ENCODE results near the gene VAMP8.
"Not testable (repeated sequence)": the region's sequence is repeated elsewhere in the genome, so short reads cannot be mapped to it uniquely, and the experiment has no call there.

The VAMP8 gene

DNA sequence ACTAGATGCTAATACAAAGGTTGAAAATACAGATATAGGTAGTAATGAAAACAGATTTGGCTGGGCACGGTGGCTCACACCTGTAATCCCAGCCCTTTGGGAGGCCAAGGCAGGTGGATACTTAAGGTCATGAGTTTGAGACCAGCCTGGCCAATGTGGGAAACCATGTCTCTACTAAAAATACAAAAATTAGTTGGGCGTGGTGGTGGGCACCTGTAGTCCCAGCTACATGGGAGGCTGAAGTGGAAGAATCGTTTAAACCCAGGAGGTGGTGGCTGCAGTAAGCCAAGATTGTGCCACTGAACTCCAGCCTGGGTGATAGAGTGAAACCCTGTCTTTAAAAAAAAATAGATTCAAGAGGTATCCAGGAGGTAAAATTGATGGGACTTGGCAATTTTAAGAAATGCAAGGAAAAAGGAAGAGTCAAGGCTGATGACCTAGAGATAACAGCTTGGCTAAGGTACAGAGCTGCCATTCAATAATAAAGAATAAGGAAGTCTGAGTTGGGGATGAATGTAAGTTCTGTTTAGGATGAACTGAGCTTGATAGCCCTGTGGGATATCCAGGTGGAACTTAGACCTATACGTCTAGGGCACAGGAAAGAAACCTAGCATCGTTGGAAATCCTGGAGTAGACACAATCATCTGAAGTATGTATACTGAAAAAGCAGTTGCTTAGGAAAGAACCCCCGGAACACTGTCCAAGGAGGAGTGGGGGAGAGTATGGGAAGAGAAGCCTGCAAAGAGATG, 29.4 kb upstream of the VAMP8 start:
- no peak for DNase-seq

GRCh38 chr2:85548608-85548900, 28.8 kb upstream of the VAMP8 start:
- DNase-seq: no peak

DNA sequence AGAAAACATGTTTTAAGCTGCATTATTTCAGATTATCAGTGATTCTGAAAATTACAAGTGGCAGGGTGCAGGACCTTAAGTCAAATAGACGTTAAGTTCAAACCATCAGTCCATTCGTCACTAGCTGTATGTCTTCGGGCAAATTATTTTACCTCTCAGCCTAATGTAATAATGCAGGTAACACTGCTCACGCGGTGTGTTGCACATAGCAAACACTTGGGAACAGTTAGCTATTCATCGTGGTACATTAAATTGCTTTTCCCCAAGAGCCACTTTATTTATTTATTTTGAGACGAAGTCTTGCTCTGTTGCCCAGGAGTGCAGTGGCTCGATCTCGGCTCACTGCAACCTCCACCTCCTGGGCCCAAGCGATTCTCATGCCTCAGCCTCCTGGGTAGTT, 28.3 kb upstream of the VAMP8 start:
- no peak for DNase-seq

GRCh38 chr2:85549826-85550225, 27.6 kb upstream of the VAMP8 start:
- no peak for DNase-seq

DNA sequence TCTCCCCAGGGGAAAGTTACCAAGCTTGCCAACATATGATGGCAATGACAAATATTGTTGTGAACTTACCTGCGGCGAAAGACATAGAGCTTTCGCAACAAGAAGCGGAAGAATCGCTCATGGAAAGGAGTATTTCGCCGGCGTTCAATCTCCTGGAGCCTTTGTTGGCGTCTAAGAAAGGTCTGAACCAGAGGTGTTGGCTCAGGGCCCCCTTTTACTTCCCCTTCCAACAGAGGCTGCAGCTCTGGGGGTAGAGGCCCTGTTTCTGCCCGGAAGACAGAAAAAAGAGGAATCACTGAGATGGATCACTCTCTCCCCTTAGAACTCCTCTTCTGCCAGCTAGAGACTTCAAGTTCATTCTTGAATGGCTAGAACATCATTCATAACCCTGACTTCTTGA, 26.9 kb upstream of the VAMP8 start:
- no peak for DNase-seq

DNA sequence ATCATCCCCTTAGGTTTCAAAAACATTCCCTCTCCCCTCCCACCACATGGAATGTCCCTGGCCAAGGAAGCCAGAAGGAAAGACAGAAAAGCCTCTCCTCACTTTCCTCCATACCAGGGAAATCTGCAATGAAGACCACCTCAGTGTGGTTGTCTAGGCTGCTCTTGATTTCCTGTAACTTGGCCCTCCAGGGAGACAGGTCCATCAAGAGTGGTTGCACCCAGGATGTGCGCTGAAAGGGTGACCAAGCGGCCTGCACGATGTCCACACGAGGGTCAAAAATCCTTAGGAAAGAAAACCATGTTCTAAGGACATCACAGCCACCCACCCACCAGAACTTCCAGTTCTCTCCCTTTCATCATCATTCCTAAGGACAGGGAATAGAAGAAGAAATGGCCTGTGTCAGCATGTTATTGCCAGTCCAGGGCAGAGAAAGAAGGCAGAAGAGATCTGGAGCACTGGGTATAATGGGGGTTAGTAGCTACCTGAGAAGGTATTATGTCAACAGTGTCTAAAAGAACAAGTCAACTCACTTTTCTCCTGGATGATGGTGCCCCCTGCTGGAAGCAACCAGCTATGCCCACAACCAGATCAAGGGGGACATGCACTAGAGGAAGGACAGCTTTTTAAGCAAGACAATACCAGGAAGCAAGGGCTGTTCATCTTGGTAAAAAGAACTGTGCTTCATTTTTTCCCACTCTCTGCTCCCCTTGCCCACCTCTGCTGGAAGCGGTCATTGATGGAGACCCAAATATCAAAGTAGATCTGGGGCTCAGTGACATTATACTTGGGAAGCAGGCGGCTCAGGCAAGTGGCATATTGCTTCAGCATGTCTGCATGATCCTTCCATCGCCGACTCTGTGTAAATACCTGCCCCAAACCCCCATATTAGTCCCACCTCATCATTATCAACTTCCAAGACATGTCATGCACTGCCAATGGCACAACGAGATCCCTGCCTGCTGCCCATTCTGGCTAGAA, 25.4 kb upstream of the VAMP8 start:
- DNase-seq: peak; percentile 52 to 81 (median 76)

- DNase-seq: no peak
Measured at GRCh38 chr2:85553184-85553583, 24.2 kb upstream of the VAMP8 start.

GRCh38 chr2:85554980-85555612, 22.3 kb upstream of the VAMP8 start:
- no peak for DNase-seq

DNA sequence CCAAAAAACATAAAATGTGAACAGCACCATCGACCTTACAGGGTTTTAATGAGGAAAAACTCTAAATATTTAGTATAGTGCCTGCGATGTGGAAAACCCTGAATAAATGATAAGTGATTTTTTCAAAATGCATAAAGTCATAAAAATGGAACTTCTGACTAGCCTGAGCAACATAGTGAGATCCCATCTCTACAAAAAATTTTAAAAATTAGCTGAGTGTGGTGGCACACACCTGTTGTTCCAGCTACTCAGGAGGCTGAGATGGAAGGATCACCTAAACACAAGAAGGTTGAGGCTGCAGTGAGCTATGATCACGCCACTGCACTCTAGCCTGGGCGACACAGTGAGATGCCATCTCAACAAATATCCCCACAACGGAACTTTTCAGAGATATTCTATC, 20.3 kb upstream of the VAMP8 start:
- DNase-seq: no peak

- DNase-seq: no peak
Measured at GRCh38 chr2:85558160-85558559, 19.2 kb upstream of the VAMP8 start.

GRCh38 chr2:85560403-85560726, 17.0 kb upstream of the VAMP8 start:
- not testable (repeated sequence) for DNase-seq

GRCh38 chr2:85560812-85561279, 16.5 kb upstream of the VAMP8 start:
- DNase-seq: no peak

- peak; percentile 89 to 94 (median 93) for DNase-seq
Measured at GRCh38 chr2:85561280-85562212, 15.8 kb upstream of the VAMP8 start, which contains the start of gene GGCX. TSS of gene GGCX (minus strand) at chr2:85561493. CDS start at chr2:85561428, 65 bp downstream.

DNA sequence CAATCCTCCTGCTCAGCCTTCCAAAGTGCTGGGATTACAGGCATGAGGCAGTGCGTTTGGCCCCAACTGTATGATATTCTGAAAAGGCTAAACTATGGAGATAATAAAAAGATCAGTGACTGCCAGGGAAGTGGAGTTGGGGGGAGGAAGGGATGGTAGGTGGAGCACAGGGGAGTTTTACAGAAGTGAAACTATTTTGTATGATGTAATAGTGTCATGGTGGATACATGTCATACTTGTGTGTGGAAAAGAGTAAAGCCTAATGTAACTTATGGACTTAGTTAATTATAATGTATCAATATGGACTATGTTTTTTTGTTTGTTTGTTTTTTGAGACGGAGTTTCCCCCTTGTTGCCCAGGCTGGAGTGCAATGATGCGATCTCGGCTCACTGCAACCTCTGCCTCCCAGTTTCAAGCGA, 13.2 kb upstream of the VAMP8 start:
- DNase-seq: no peak

DNA sequence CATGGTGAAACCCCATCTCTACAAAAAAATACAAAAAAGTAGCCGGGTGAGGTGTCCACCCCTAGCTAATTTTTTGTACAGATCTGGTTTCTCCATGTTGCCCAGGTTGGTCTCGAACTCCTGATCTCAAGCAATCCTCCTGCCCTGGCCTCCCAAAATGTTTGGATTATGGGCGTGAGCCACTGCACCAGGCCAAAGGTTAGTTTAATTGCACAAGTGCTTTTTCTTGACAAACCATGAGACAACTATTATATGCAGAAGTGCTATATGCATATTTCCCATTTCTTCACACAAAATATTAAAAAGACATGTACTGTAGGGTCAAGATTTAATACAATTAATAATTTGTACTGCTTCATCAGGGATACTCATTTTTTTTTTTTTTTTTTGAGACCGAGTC, 11.1 kb upstream of the VAMP8 start:
- DNase-seq: no peak

DNA sequence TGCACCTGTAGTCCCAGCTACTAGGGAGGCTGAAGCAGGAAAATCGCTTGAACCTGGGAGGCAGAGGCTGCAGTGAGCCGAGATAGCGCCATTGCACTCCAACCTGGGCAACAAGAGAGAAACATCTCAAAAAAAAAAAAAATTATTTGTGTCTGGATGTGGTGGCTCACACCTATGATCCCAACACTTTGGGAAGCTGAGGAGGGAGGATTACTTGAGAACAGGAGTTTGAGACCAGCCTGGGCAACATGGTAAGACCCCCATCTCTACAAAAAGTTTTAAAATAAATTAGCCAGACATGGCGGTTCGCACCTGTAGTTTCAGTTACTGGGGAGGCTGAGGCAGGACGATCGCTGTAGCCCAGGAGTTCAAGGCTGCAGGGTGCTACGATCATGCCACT, 1.6 kb upstream of the VAMP8 start:
- no peak for DNase-seq

- no peak for DNase-seq
Measured at GRCh38 chr2:85577063-85577385, 362 bp upstream of the VAMP8 start.

- DNase-seq: no peak
Measured at GRCh38 chr2:85578243-85579180, 1.1 kb downstream of the VAMP8 start.

DNA sequence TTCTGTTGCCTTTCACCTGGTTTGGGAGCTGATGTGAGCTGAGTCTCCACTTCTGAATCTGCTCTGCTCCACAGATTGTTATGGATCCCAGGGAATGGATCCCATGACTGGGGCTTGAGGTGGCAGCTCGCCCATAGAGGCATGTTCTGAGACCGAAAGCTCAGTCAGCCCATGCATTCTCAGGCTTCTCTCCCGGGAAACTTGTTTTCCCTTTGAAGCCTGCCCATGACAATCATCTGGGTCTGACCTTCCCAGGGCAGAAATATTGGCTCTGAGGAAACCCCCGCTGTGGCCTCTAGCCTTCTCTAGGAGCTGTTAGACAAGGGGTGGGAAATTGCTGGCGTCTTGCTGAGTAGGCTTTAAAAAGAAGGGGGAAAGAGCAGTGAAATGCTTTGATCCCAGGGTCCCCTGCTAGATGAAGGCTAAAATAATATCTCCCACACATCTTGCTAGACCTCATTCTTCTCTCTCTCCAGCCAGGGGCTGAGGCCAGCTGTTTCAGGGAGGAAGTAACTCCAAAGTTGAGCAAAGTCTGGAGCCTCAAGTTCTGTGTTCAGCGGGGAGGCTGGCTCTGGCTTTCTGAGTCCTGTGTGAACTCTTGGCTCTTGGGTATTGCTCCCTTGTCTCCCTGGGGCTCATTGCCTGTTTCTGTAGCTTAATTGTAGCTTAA, 2.0 kb downstream of the VAMP8 start:
- no peak for DNase-seq

DNA sequence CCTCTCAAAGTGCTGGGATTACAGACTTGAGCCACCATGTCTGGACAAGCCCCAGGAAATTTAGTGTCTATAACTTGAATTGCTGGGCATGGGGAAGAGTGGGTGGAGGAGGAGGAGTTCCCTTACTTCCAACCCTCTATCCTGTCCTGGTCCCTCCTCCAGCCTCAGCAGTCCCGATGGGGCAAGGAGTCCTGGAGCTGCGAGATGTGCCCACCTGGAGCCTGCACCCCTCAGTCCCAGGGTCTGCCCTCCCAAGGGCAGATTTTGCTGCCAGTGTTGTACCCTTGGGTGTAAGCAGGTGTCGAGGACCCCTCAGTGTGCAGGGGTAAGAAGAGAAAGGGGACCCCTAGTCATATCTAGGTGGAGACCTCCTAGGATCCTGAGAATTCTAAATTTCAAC, 2.8 kb downstream of the VAMP8 start:
- DNase-seq: no peak

DNA sequence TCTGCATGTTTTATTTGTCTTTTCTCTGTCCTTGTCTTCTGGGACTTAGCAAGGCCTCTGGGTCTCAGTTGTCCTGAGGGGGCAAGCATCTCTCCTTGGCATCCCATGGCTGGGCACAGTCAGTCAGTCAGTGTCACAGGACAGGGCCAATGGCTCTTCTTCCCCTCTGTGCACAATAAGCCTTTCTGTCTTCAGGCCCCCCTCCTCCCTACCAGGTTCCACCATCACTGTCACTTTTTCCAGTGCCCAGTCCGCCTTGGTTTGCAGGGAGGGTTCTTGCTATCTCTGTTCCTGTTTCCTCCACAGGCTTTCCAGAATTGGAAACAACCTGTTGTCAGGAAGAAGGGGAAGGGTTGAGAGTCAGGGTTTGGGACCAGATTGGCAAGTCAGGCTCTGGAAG, 5.1 kb downstream of the VAMP8 start:
- no peak for DNase-seq

All from NCI-H1417 (cell line).